ENCODE data around the gene KDSR. TPM values are rescaled to one million over a fixed set of nuclear protein-coding genes. Genes with fewer than 3 reads are reported as not detected.

KDSR gene
- total and polyA plus RNA-seq, 2 donors from 2014 or later: 22.5 to 73.5 TPM

DNA sequence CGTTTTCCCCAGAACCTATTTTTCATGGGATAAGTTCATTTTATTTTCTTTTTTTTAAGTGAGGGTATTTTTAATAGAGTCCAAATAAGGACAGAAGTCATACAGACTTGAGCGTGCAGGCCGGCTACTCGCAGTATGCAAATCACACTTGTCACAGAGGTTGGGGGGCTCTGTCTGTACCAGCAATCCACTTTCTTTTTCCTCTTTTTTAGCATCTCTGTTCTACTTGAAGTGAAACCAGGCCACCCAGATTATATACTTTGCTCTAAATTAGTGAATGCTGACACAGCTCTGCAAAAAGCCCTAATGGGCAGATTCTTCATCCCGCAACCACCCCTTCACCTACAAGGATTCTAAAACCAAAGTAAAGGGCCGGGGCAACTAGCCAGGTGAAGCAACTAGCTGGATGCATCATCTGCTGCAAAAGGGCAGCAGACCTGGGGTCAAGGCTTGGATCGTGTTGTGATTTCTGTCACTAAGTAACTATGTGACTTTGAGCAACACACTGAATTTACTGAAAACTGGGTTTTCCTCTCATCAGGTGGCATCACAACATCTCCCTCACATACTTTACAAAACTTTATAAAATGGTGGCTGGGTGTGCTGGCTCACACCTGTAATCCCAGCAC, 18.4 kb downstream of the KDSR start:
- intact Hi-C loops (cut with DNase I): loop anchor here (10.0 kb wide), 1 partner anchor 86 kb away; no protein-coding TSS in a partner anchor
- no peak overlapping the region for H3K9ac ChIP-seq (ENCODE audit: low read length in 3 of 3)
- H3K4me1 ChIP-seq (ENCODE audit: control insufficient read depth in 2 of 3, insufficient read depth in 2 of 3, low read depth in 1 of 3, low read length in 3 of 3): peaks cover 0 to 5% (median 3%) of the 10 kb centered on the region in 3 donors
- no peak for DNase-seq
- H3K36me3 ChIP-seq (ENCODE audit: control insufficient read depth in 2 of 3, insufficient read depth in 3 of 3, low read length in 3 of 3): peaks cover 9 to 47% (median 39%) of the 10 kb centered on the region in 3 donors
- H3K9me3 ChIP-seq (ENCODE audit: control insufficient read depth in 2 of 3, insufficient read depth in 1 of 3, low read length in 3 of 3): no peaks in the 10 kb centered on the region
- H3K4me3 ChIP-seq (ENCODE audit: low read length in 3 of 3): no peak overlapping the region
- TF ChIP-seq, protein P1, sequence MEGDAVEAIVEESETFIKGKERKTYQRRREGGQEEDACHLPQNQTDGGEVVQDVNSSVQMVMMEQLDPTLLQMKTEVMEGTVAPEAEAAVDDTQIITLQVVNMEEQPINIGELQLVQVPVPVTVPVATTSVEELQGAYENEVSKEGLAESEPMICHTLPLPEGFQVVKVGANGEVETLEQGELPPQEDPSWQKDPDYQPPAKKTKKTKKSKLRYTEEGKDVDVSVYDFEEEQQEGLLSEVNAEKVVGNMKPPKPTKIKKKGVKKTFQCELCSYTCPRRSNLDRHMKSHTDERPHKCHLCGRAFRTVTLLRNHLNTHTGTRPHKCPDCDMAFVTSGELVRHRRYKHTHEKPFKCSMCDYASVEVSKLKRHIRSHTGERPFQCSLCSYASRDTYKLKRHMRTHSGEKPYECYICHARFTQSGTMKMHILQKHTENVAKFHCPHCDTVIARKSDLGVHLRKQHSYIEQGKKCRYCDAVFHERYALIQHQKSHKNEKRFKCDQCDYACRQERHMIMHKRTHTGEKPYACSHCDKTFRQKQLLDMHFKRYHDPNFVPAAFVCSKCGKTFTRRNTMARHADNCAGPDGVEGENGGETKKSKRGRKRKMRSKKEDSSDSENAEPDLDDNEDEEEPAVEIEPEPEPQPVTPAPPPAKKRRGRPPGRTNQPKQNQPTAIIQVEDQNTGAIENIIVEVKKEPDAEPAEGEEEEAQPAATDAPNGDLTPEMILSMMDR (IDR thresholded peaks at IDR 0.05; ENCODE audit: borderline replicate concordance, extremely low read depth, insufficient read depth): no peak
- no peak for FAIRE-seq
- H3K27me3 ChIP-seq (ENCODE audit: control insufficient read depth, insufficient read depth, low read length): no peaks in the 10 kb centered on the region
- no peak overlapping the region for H3K27ac ChIP-seq (ENCODE audit: low read depth in 2 of 2, low read length in 2 of 2)

- Histone ChIP-seq H3K9me3 (ENCODE audit: control insufficient read depth in 2 of 3, insufficient read depth in 1 of 3, low read length in 3 of 3) (no peaks in the 10 kb centered on the region), H3K4me1 (ENCODE audit: control insufficient read depth in 2 of 3, insufficient read depth in 2 of 3, low read depth in 1 of 3, low read length in 3 of 3) (peaks cover 0 to 5% (median 3%) of the 10 kb centered on the region in 3 donors), H3K27me3 (ENCODE audit: control insufficient read depth, insufficient read depth, low read length) (no peaks in the 10 kb centered on the region), H3K4me3 (ENCODE audit: low read length in 3 of 3) (no peak overlapping the region), H3K36me3 (ENCODE audit: control insufficient read depth in 2 of 3, insufficient read depth in 3 of 3, low read length in 3 of 3) (peaks cover 12 to 44% (median 32%) of the 10 kb centered on the region in 3 donors), H3K27ac (ENCODE audit: low read depth in 2 of 2, low read length in 2 of 2) (no peak overlapping the region), H3K9ac (ENCODE audit: low read length in 3 of 3) (no peak overlapping the region)
- intact Hi-C loops (cut with DNase I): loop anchor here (10.0 kb wide), 1 partner anchor 88 kb away; no protein-coding TSS in a partner anchor
- no peak for FAIRE-seq
- TF ChIP-seq, protein P1 (IDR thresholded peaks at IDR 0.05; ENCODE audit: borderline replicate concordance, extremely low read depth, insufficient read depth): no peak
- no peak for DNase-seq
Measured at GRCh38 chr18:63346480-63347183, 20.4 kb downstream of the KDSR start.

- TF ChIP-seq, protein P1 (IDR thresholded peaks at IDR 0.05; ENCODE audit: borderline replicate concordance, extremely low read depth, insufficient read depth): no peak
- Histone ChIP-seq H3K4me1 (ENCODE audit: control insufficient read depth in 2 of 3, insufficient read depth in 2 of 3, low read depth in 1 of 3, low read length in 3 of 3) (peaks cover 0 to 5% (median 3%) of the 10 kb centered on the region in 3 donors), H3K27me3 (ENCODE audit: control insufficient read depth, insufficient read depth, low read length) (no peaks in the 10 kb centered on the region), H3K4me3 (ENCODE audit: low read length in 3 of 3) (no peak overlapping the region), H3K27ac (ENCODE audit: low read depth in 2 of 2, low read length in 2 of 2) (no peak overlapping the region), H3K9me3 (ENCODE audit: control insufficient read depth in 2 of 3, insufficient read depth in 1 of 3, low read length in 3 of 3) (no peaks in the 10 kb centered on the region), H3K36me3 (ENCODE audit: control insufficient read depth in 2 of 3, insufficient read depth in 3 of 3, low read length in 3 of 3) (peaks cover 12 to 41% (median 31%) of the 10 kb centered on the region in 3 donors), H3K9ac (ENCODE audit: low read length in 3 of 3) (no peak overlapping the region)
- FAIRE-seq: no peak
- DNase-seq: no peak
- intact Hi-C loops (cut with DNase I): loop anchor here (10.0 kb wide), 1 partner anchor 89 kb away; no protein-coding TSS in a partner anchor
Measured at GRCh38 chr18:63346031-63346430, 21.0 kb downstream of the KDSR start.
